ENCODE data around the gene IGSF23.

Gene IGSF23

GRCh38 chr19:44642377-44642776, 29.0 kb downstream of the IGSF23 start:
- H3K27ac ChIP-seq, result no peak overlapping the region
- POLR2A ChIA-PET (ENCODE audit: low non-redundant PET), result interaction anchor here (0.7 kb wide), 1 partner anchor 493 kb away, joined by 3 read pairs; no protein-coding TSS in a partner anchor
- DNase-seq (ENCODE audit: low spot score), result no peak
- CTCF ChIA-PET, result interaction anchor here (0.6 kb wide), 2 partner anchors 54 to 338 kb away, joined by 3 read pairs; no protein-coding TSS in a partner anchor
- TF ChIP-seq, protein P1, sequence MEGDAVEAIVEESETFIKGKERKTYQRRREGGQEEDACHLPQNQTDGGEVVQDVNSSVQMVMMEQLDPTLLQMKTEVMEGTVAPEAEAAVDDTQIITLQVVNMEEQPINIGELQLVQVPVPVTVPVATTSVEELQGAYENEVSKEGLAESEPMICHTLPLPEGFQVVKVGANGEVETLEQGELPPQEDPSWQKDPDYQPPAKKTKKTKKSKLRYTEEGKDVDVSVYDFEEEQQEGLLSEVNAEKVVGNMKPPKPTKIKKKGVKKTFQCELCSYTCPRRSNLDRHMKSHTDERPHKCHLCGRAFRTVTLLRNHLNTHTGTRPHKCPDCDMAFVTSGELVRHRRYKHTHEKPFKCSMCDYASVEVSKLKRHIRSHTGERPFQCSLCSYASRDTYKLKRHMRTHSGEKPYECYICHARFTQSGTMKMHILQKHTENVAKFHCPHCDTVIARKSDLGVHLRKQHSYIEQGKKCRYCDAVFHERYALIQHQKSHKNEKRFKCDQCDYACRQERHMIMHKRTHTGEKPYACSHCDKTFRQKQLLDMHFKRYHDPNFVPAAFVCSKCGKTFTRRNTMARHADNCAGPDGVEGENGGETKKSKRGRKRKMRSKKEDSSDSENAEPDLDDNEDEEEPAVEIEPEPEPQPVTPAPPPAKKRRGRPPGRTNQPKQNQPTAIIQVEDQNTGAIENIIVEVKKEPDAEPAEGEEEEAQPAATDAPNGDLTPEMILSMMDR (conservative IDR thresholded peaks at IDR 0.05; ENCODE audit: low read depth), result no peak

GRCh38 chr19:44643605-44644401, 30.4 kb downstream of the IGSF23 start, which contains the start of gene PVR:
PVR (plus strand) TSS chr19:44643910; CDS start chr19:44644097, 187 bp downstream.
- CTCF ChIA-PET, result interaction anchor here (0.6 to 1.1 kb wide), 4 partner anchors 13 to 101 kb away, joined by 3 read pairs; no protein-coding TSS in a partner anchor

GRCh38 chr19:44644402-44645016, 31.1 kb downstream of the IGSF23 start:
- TF ChIP-seq, protein P1 (conservative IDR thresholded peaks at IDR 0.05; ENCODE audit: low read depth), result no peak
- DNase-seq (ENCODE audit: low spot score), result peak; percentile 71
- POLR2A ChIA-PET (ENCODE audit: low non-redundant PET), result interaction anchor here (0.6 to 1.3 kb wide), 4 partner anchors 18 to 1188 kb away, joined by 3 to 12 read pairs (median 4); no protein-coding TSS in a partner anchor
- CTCF ChIA-PET, result interaction anchor here (0.6 to 1.1 kb wide), 2 partner anchors 27 to 45 kb away, joined by 3 read pairs; no protein-coding TSS in a partner anchor
- peak overlapping the region; percentile 90 for H3K27ac ChIP-seq

More at GRCh38 chr19:44643605-44644401, 30.4 kb downstream of the IGSF23 start, which contains the start of gene PVR:
- POLR2A ChIA-PET (ENCODE audit: low non-redundant PET), result interaction anchor here (0.6 to 1.3 kb wide), 2 partner anchors 17 to 67 kb away, joined by 3 to 12 read pairs; no protein-coding TSS in a partner anchor
- peak; percentile 89 for DNase-seq (ENCODE audit: low spot score)
- H3K27ac ChIP-seq, result peak within 1 kb of the TSS; percentile 90
- TF ChIP-seq, protein P1 (conservative IDR thresholded peaks at IDR 0.05; ENCODE audit: low read depth), result no peak

DNA sequence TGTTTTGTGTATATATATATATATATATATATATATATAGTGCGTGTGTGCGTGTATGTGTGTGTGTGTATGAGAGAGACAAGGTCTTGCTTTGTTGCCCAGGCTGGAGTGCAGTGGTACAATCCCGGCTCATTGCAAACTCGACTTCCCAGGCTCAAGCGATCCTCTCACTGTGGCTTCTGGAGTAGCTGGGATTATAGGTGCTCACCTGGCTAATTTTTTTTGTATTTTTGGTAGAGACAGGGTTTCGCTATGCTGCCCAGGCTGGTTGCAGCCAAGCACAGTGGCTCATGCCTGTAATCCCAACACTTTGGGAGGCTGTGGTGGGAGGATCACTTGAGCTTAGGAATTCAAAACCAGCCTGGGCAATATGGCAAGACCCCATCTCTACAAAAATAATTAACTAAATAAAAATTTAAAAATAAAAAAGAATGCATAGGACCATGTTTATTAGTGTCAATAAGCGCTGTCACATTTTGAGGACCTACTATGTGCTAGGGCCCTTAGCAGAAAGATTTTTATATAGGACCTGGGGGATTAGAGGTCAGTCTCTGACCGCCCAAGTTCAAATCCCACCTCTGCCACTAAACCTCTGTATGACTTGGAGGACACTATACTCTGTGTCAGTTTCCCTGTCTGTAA, 32.2 kb downstream of the IGSF23 start:
- H3K27ac ChIP-seq, result no peak overlapping the region
- CTCF ChIA-PET, result interaction anchor here (0.6 kb wide), 1 partner anchor 105 kb away, joined by 3 read pairs; no protein-coding TSS in a partner anchor
- TF ChIP-seq, protein P1 (conservative IDR thresholded peaks at IDR 0.05; ENCODE audit: low read depth), result no peak
- no peak for DNase-seq (ENCODE audit: low spot score)
- POLR2A ChIA-PET (ENCODE audit: low non-redundant PET), result no interaction called here

DNA sequence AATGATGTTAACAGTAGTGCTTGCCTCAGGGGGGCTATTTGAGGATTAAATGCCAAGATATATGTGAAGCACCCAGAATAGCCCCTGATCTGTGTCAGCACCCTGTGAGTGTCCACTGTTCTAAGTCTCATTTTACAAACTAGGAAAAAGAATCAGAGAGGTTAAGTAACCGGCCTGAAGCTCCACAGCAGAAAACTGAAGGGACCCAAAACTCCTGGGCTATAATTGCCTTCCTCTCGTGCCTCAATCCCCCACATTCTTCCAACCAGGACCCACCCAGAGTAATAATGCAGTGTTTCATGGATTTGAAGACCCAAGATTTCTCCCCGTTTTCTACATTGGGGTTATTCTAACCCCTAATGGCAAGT, 32.7 kb downstream of the IGSF23 start:
- CTCF ChIA-PET, result interaction anchor here (0.6 kb wide), 1 partner anchor 105 kb away, joined by 3 read pairs; no protein-coding TSS in a partner anchor

More for the DNA sequence above, 32.7 kb downstream of the IGSF23 start:
- no peak for DNase-seq (ENCODE audit: low spot score)
- no peak overlapping the region for H3K27ac ChIP-seq
- TF ChIP-seq, protein P1 (conservative IDR thresholded peaks at IDR 0.05; ENCODE audit: low read depth), result no peak
- POLR2A ChIA-PET (ENCODE audit: low non-redundant PET), result no interaction called here

All from RWPE1 (cell line).